Tibial artery (tissue), 4 donors: Measurements from ENCODE around the gene METTL27.
"Not testable (repeated sequence)": the region's sequence is repeated elsewhere in the genome, so short reads cannot be mapped to it uniquely, and the experiment has no call there.

Source experiments
- DNase-seq, 2 donors: peaks; one replicate each; pipeline ENCODE4 v3.0.0-alpha.2; 2019
- H3K27ac ChIP-seq, 2 donors: fragments of 200-600 bp; sonication (generic) in 1 of 2; 1 replicate in 1 of 2; 2 replicates in 1 of 2; pipeline ENCODE4 v1.5.1; 2018 to 2019; ENCODE audit warnings: mild to moderate bottlenecking in 1 of 2
- H3K27me3 ChIP-seq, 2 donors: fragments of 200-600 bp; sonication (generic) in 1 of 2; one replicate each; pipeline versions ENCODE4 v1.5.1 to v1.6.0; 2016 to 2019
- H3K36me3 ChIP-seq, 3 donors: fragments of 200-600 bp; sonication (generic) in 2 of 3; one replicate each; pipeline ENCODE4 v1.5.1; 2016 to 2019; ENCODE audit warnings: mild to moderate bottlenecking in 2 of 3
- H3K4me1 ChIP-seq, 4 donors: fragments of 200-600 bp; sonication (generic) in 2 of 4; 1 replicate in 3 of 4; 2 replicates in 1 of 4; pipeline ENCODE4 v1.5.1; 2016 to 2019
- H3K4me3 ChIP-seq, 2 donors: fragments of 200-600 bp; sonication (generic) in 1 of 2; 1 replicate in 1 of 2; 2 replicates in 1 of 2; pipeline ENCODE4 v1.5.1; 2018 to 2019; ENCODE audit warnings: mild to moderate bottlenecking in 2 of 2
- H3K9me3 ChIP-seq, 3 donors: fragments of 200-600 bp; sonication (generic) in 1 of 3; one replicate each; pipeline ENCODE4 v1.5.1; 2016 to 2019
- intact Hi-C: fragments of 100-400 bp; cut with DNase I; formaldehyde crosslinking; loops from one replicate; pipeline ENCODE4 v1.15.0; 2023; ENCODE audit warnings: low total_unique reads
- TF ChIP-seq, protein P1 (sequence below), 2 experiments: fragments of 200-600 bp in 1 of 2; fragments of 450-650 bp in 1 of 2; IDR thresholded peaks; one replicate each; pipeline ENCODE4 v1.5.1; 2017 to 2019; ENCODE audit warnings: antibody characterized with exemption in 2 of 2, mild to moderate bottlenecking in 1 of 2, moderate library complexity in 1 of 2

METTL27 gene

DNA sequence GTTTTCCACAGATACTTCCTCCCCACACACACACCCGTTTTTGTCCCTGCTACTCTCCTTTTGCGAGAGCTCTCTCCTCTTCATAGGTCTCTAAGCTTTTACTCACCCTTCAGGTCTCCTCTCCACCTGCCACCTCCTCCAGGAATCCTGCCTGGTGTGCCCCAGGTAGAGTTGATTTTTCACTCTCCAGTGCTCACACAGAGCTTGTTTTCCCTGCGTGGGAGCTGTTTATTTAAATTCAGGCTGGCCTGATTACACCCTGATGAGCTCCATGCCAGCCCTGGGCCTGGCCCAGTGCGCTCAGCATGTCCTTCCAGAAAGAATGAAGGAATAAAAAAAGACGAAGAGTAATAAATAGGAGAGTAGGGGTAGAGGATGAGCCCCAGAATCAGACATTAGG is 19.1 kb downstream of the METTL27 start:
- peak in 1 of 2 donors; percentile 10 for DNase-seq
- no peaks in the 10 kb centered on the region for H3K9me3 ChIP-seq
- no peaks in the 10 kb centered on the region for H3K36me3 ChIP-seq
- TF ChIP-seq, protein P1, sequence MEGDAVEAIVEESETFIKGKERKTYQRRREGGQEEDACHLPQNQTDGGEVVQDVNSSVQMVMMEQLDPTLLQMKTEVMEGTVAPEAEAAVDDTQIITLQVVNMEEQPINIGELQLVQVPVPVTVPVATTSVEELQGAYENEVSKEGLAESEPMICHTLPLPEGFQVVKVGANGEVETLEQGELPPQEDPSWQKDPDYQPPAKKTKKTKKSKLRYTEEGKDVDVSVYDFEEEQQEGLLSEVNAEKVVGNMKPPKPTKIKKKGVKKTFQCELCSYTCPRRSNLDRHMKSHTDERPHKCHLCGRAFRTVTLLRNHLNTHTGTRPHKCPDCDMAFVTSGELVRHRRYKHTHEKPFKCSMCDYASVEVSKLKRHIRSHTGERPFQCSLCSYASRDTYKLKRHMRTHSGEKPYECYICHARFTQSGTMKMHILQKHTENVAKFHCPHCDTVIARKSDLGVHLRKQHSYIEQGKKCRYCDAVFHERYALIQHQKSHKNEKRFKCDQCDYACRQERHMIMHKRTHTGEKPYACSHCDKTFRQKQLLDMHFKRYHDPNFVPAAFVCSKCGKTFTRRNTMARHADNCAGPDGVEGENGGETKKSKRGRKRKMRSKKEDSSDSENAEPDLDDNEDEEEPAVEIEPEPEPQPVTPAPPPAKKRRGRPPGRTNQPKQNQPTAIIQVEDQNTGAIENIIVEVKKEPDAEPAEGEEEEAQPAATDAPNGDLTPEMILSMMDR (IDR thresholded peaks at IDR 0.05), result no peak
- intact Hi-C loops, result no loop called here
- H3K27ac ChIP-seq, result no peak overlapping the region
- no peaks in the 10 kb centered on the region for H3K27me3 ChIP-seq
- peaks cover 0 to 17% (median 10%) of the 10 kb centered on the region in 4 donors for H3K4me1 ChIP-seq
- H3K4me3 ChIP-seq, result no peak overlapping the region

DNA sequence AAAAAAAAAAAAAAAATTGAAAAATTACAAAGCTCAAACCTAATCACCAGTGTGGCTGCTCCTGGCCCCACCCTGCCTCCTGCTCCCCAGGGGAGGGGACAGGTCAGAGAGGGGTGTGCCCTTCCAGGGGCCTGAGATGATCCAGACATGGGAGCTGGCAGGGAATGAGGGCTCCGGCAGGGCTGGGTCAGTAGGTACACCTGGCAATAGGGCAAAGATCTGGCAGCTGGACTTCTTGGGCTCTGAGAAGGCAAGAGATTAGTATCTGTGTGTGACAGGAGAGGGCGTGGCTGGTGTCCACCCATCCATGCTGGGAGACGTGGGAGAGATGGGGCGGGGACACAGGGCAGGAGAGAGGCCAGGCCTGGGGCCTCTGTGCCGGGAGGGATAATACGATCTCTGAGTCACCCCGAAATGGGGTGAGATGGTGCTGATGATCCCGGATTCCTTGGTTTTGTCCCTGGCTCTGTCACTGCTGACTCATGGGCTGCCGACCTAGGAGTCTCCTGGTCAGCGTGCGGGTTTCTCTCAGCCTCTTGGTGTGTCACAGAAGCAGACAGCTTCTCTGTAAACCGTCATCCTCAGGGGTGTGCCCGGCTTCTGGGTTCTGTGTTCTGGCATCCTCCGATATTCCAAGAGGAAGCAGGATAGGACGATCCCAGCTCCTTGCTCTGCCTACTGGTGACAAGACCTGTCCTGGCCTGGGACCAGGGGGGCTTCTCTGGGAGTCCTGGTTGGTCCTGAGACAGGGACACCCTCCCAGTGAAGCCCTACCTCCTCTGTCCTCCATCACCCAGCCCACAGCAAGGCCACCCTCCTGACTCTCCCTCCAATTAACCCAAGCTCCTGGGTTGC is 19.8 kb downstream of the METTL27 start:
- H3K27me3 ChIP-seq, result no peaks in the 10 kb centered on the region
- H3K9me3 ChIP-seq, result no peaks in the 10 kb centered on the region
- H3K36me3 ChIP-seq, result no peaks in the 10 kb centered on the region
- intact Hi-C loops, result no loop called here
- H3K4me1 ChIP-seq, result peaks cover 0 to 10% (median 3%) of the 10 kb centered on the region in 4 donors
- no peak overlapping the region for H3K4me3 ChIP-seq
- H3K27ac ChIP-seq, result no peak overlapping the region
- TF ChIP-seq, protein P1 (IDR thresholded peaks at IDR 0.05), result no peak
- DNase-seq, result peak in 1 of 2 donors; percentile 76

DNA sequence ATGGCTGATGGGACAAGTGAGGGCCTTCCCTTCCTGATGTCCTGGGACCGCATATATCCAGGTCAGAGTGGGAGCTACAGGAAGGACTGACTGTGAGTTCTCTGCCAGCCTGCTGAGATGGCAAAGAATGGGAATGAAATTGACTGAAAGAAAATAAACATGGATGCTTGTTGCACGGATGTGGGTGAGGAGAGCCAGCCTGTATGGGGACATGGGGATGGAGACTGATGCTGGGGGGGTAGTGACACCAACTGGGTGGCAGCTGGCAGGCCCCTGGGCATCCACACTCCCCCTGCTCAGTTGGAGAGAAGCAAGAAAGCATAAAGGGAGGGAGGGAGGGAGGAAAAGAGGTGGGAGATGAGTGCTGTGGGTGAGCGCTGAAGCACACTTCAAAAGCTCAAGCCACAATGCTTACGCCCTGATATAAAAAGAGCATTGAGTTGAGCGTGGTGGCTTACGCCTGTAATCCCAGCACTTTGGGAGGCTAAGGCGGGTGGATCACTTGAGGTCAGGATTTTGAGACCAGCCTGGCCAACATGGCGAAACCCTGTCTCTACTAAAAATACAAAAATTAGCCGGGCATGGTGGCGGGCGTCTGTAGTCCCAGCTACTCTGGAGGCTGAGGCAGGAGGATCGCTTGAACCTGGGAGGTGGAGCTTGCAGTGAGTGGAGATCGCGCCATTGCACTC is 20.6 kb downstream of the METTL27 start:
- H3K9me3 ChIP-seq, intact Hi-C loops, H3K4me3 ChIP-seq, H3K27ac ChIP-seq, H3K36me3 ChIP-seq, H3K4me1 ChIP-seq, DNase-seq, H3K27me3 ChIP-seq: not testable (repeated sequence)

DNA sequence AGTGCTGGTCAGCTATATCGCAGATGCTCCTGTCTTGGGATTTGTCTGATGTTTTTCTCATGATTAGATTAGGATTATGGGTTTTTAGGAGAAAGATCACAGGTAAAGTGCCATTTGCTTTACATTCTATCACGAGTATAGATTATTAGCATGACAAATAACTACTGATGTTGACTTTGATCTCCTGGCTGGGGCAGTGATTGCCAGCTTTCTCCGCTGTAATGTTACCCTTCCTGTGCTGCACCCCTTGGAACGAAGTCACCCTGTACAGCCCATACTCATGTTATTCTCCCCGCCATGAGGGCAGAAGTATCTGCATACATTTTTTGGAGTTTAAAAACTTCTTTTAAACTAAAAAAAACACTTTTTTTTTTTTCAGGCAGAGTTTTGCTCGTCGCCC is 22.3 kb downstream of the METTL27 start:
- intact Hi-C loops, result no loop called here
- H3K4me3 ChIP-seq, result no peak overlapping the region
- no peaks in the 10 kb centered on the region for H3K9me3 ChIP-seq
- H3K36me3 ChIP-seq, result no peaks in the 10 kb centered on the region
- peak in 1 of 2 donors; percentile 0 for DNase-seq
- TF ChIP-seq, protein P1 (IDR thresholded peaks at IDR 0.05), result no peak
- H3K27ac ChIP-seq, result no peak overlapping the region
- H3K27me3 ChIP-seq, result no peaks in the 10 kb centered on the region
- H3K4me1 ChIP-seq, result peaks cover 0 to 3% (median 0%) of the 10 kb centered on the region in 4 donors

DNA sequence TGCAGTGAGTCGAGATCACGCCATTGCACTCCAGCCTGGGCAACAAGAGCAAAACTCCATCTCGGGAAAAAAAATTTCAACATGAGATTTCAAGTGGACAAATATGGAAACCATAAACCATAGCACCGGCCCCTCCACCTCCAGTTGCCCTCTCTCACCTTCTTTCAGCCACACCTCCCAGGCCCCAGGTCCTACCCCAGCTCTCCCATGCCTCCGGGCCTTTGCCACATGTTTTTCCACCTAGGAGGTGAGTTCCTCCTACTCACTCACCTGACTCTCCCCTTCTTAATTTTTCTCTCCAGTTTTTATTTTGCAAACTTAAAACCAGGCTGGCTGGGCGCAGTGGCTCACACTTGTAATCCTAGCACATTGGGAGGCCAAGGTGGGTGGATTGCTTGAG is 25.2 kb downstream of the METTL27 start:
- peak in 1 of 2 donors; percentile 13 for DNase-seq
- intact Hi-C loops, result no loop called here

More for the DNA sequence above, 25.2 kb downstream of the METTL27 start:
- Histone ChIP-seq H3K4me3 (no peak overlapping the region), H3K4me1 (no peaks in the 10 kb centered on the region), H3K27ac (no peak overlapping the region), H3K36me3 (no peaks in the 10 kb centered on the region), H3K9me3 (no peaks in the 10 kb centered on the region), H3K27me3 (no peaks in the 10 kb centered on the region)
- TF ChIP-seq, protein P1 (IDR thresholded peaks at IDR 0.05), result no peak
